Measurements from ENCODE around the gene SLC35B2.

The SLC35B2 gene, protein sequence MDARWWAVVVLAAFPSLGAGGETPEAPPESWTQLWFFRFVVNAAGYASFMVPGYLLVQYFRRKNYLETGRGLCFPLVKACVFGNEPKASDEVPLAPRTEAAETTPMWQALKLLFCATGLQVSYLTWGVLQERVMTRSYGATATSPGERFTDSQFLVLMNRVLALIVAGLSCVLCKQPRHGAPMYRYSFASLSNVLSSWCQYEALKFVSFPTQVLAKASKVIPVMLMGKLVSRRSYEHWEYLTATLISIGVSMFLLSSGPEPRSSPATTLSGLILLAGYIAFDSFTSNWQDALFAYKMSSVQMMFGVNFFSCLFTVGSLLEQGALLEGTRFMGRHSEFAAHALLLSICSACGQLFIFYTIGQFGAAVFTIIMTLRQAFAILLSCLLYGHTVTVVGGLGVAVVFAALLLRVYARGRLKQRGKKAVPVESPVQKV

GRCh38 chr6:44257025-44257752, at the start of gene SLC35B2:
Gene SLC35B2 (minus strand): TSS chr6:44257528. CDS start chr6:44257410, 118 bp downstream.
- H3K36me3 ChIP-seq (replicated peaks; ENCODE audit: insufficient read depth, low read length): peaks cover 4% of the 10 kb centered on the region
- peak within 1 kb of the TSS; percentile 97 for H3K4me2 ChIP-seq (ENCODE audit: low read depth, low read length)
- peak; percentile 69 for DNase-seq
- no peaks in the 10 kb centered on the region for H3K9me3 ChIP-seq (replicated peaks; ENCODE audit: insufficient read depth, low read length)
- H3K79me2 ChIP-seq (ENCODE audit: low read length): peaks cover 59% of the 10 kb centered on the region
- H3K4me3 ChIP-seq (ENCODE audit: low read length): peak within 1 kb of the TSS; percentile 98
- H3K4me1 ChIP-seq (ENCODE audit: low read length): peaks cover 38% of the 10 kb centered on the region
- H3F3A ChIP-seq (ENCODE audit: insufficient read depth, low read length): peaks cover 67% of the 10 kb centered on the region
- H3K27me3 ChIP-seq (replicated peaks; ENCODE audit: insufficient read depth, low read length): no peaks in the 10 kb centered on the region
- peaks cover 23% of the 10 kb centered on the region for H4K20me1 ChIP-seq (ENCODE audit: insufficient read depth, low read length)
- H3K27ac ChIP-seq (ENCODE audit: low read length): peak within 1 kb of the TSS; percentile 64; the same call in 1 of the 2 replicates
- H3K9ac ChIP-seq (ENCODE audit: low read length): peak within 1 kb of the TSS; percentile 91
- H3K9me2 ChIP-seq (replicated peaks; ENCODE audit: insufficient read depth, low read length): no peaks in the 10 kb centered on the region
- H2AFZ ChIP-seq (ENCODE audit: low read length): peak within 1 kb of the TSS; percentile 89
- peak; percentile 39 for TF ChIP-seq CTCF (IDR thresholded peaks at IDR 0.05; ENCODE audit: low read length)
- TF ChIP-seq EZH2phosphoT487 (IDR thresholded peaks at IDR 0.05; ENCODE audit: low read length): no peak

- no peaks in the 10 kb centered on the region for H3K36me3 ChIP-seq (replicated peaks; ENCODE audit: insufficient read depth, low read length)
- no peaks in the 10 kb centered on the region for H3K9me3 ChIP-seq (replicated peaks; ENCODE audit: insufficient read depth, low read length)
These were observed 49.4 kb upstream of the SLC35B2 start for GRCh38 chr6:44306710-44307109.

DNA sequence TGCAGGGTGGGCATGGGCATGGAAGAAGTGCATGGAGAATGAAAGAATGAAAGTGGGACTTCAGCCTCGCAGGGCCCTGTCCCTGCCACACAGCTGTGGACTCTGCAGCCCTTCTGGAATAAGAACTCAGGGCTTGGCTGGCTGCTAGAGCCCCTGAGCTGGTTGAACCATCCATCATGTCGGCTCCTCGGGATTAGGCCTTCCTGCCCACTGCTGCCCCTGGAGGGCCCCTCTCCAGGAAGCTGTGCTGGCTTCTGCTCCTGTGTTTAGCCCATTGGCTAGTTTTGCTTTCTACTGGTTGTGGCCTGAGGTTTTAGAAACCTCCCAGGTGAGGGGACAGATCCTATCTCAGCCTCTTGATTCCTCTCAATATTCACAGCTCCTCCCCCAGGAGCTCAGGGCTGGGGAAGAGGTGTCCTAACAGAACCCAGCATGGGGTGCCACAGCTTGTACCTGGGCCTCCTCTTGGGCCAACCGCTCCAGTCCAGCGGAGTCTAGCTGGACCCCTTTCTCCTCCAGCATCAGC, 47.9 kb upstream of the SLC35B2 start:
- no peak overlapping the region for H3K9ac ChIP-seq (ENCODE audit: low read length)
- TF ChIP-seq EZH2phosphoT487 (IDR thresholded peaks at IDR 0.05; ENCODE audit: low read length) (no peak), CTCF (IDR thresholded peaks at IDR 0.05; ENCODE audit: low read length) (no peak), EZH2 (optimal IDR thresholded peaks at IDR 0.05; ENCODE audit: low read depth, low read length) (no peak)
- no peaks in the 10 kb centered on the region for H3K9me2 ChIP-seq (replicated peaks; ENCODE audit: insufficient read depth, low read length)
- H4K20me1 ChIP-seq (ENCODE audit: insufficient read depth, low read length): no peaks in the 10 kb centered on the region
- no peak overlapping the region for H3K27ac ChIP-seq (ENCODE audit: low read length)
- H3K36me3 ChIP-seq (replicated peaks; ENCODE audit: insufficient read depth, low read length): no peaks in the 10 kb centered on the region
- no peaks in the 10 kb centered on the region for H3K9me3 ChIP-seq (replicated peaks; ENCODE audit: insufficient read depth, low read length)
- no peak overlapping the region for H2AFZ ChIP-seq (ENCODE audit: low read length)
- no peaks in the 10 kb centered on the region for H3K4me1 ChIP-seq (ENCODE audit: low read length)
- H3K4me3 ChIP-seq (ENCODE audit: low read length): no peak overlapping the region
- no peaks in the 10 kb centered on the region for H3K27me3 ChIP-seq (replicated peaks; ENCODE audit: insufficient read depth, low read length)
- H3K4me2 ChIP-seq (ENCODE audit: low read depth, low read length): no peak overlapping the region
- no peaks in the 10 kb centered on the region for H3F3A ChIP-seq (ENCODE audit: insufficient read depth, low read length)
- no peaks in the 10 kb centered on the region for H3K79me2 ChIP-seq (ENCODE audit: low read length)
- DNase-seq: no peak

More at GRCh38 chr6:44306710-44307109, 49.4 kb upstream of the SLC35B2 start:
- no peak for TF ChIP-seq CTCF (IDR thresholded peaks at IDR 0.05; ENCODE audit: low read length)
- no peak for TF ChIP-seq EZH2phosphoT487 (IDR thresholded peaks at IDR 0.05; ENCODE audit: low read length)
- no peak for TF ChIP-seq EZH2 (optimal IDR thresholded peaks at IDR 0.05; ENCODE audit: low read depth, low read length)
- Histone ChIP-seq H2AFZ (ENCODE audit: low read length) (no peak overlapping the region), H3K4me2 (ENCODE audit: low read depth, low read length) (no peak overlapping the region), H3K9me2 (replicated peaks; ENCODE audit: insufficient read depth, low read length) (no peaks in the 10 kb centered on the region), H4K20me1 (ENCODE audit: insufficient read depth, low read length) (no peaks in the 10 kb centered on the region), H3K9ac (ENCODE audit: low read length) (no peak overlapping the region), H3F3A (ENCODE audit: insufficient read depth, low read length) (no peaks in the 10 kb centered on the region), H3K4me1 (ENCODE audit: low read length) (peaks cover 1% of the 10 kb centered on the region), H3K27ac (ENCODE audit: low read length) (no peak overlapping the region), H3K27me3 (replicated peaks; ENCODE audit: insufficient read depth, low read length) (no peaks in the 10 kb centered on the region), H3K79me2 (ENCODE audit: low read length) (peaks cover 4% of the 10 kb centered on the region), H3K4me3 (ENCODE audit: low read length) (no peak overlapping the region)
- DNase-seq: no peak
